K562 treated with DMSO at 1 percent for 4 hours (cell line): ENCODE data around the gene SOX2. TPM values are rescaled to one million over a fixed set of nuclear protein-coding genes. Genes with fewer than 3 reads are reported as not detected.

ENCODE experiments used
- total RNA-seq: library from RNA; unstranded; fragments of 300-600 nt; gene quantifications from 2 replicates; pipeline ENCODE4 v1.2.3, GENCODE V29; 2022; ENCODE audit not compliant: insufficient read depth

The SOX2 gene
- total RNA-seq: not detected in 2 replicates

GRCh38 chr3:181711325-181712135 is at the start of gene SOX2:
SOX2 (plus strand) TSS chr3:181711925; CDS start chr3:181712361, 436 bp downstream.

